HG03025 (cell line): Measurements from ENCODE around the gene CCND2.

Source experiments
- ATAC-seq: cut with Tn5 transposase; IDR thresholded peaks from one replicate; pipeline ENCODE4 v1.9.1; 2021; ENCODE audit warnings: mild to moderate bottlenecking, moderate library complexity; ENCODE audit not compliant: unreplicated experiment, low FRiP score

CCND2 gene

GRCh38 chr12:4289231-4289878, 15.8 kb downstream of the CCND2 start:
- no peak for ATAC-seq

GRCh38 chr12:4289998-4290790, 16.6 kb downstream of the CCND2 start:
- no peak for ATAC-seq

GRCh38 chr12:4292341-4293073, 18.9 kb downstream of the CCND2 start:
- no peak for ATAC-seq

- ATAC-seq, result no peak
Observed at GRCh38 chr12:4293299-4293965, 19.9 kb downstream of the CCND2 start.

- ATAC-seq, result no peak
Observed at GRCh38 chr12:4293966-4294505, 20.5 kb downstream of the CCND2 start.

- no peak for ATAC-seq
Observed at GRCh38 chr12:4296751-4297150, 23.2 kb downstream of the CCND2 start.

GRCh38 chr12:4297617-4298016, 24.1 kb downstream of the CCND2 start:
- ATAC-seq, result no peak

- no peak for ATAC-seq
Observed at GRCh38 chr12:4300883-4301282, 27.3 kb downstream of the CCND2 start.

- no peak for ATAC-seq
Observed at GRCh38 chr12:4301932-4302501, 28.5 kb downstream of the CCND2 start.

GRCh38 chr12:4302881-4303280, 29.3 kb downstream of the CCND2 start:
- ATAC-seq, result no peak

GRCh38 chr12:4303750-4304149, 30.2 kb downstream of the CCND2 start:
- no peak for ATAC-seq

- no peak for ATAC-seq
Observed at GRCh38 chr12:4307593-4308333, 34.2 kb downstream of the CCND2 start.

- no peak for ATAC-seq
Observed at GRCh38 chr12:4308334-4308950, 34.9 kb downstream of the CCND2 start.

GRCh38 chr12:4311776-4312175, 38.2 kb downstream of the CCND2 start:
- ATAC-seq, result no peak

GRCh38 chr12:4312251-4312650, 38.7 kb downstream of the CCND2 start:
- no peak for ATAC-seq

GRCh38 chr12:4320497-4320852, 46.9 kb downstream of the CCND2 start:
- peak; percentile 23 for ATAC-seq

- peak; percentile 96 for ATAC-seq
Observed at GRCh38 chr12:4320853-4321701, 47.5 kb downstream of the CCND2 start, which contains the start of gene TIGAR. TIGAR (plus strand) TSS chr12:4321213; CDS start chr12:4321272, 59 bp downstream.

GRCh38 chr12:4322726-4323125, 49.2 kb downstream of the CCND2 start:
- ATAC-seq, result no peak
